GM12878 (cell line): Measurements from ENCODE around the gene TLNRD1. TPM values are rescaled to one million over a fixed set of nuclear protein-coding genes. Genes with fewer than 3 reads are reported as not detected.

ENCODE experiments used
- BHLHE40 ChIP-seq, 2 experiments: fragments of 450-650 bp in 1 of 2; IDR thresholded peaks; 2 replicates each; pipeline ENCODE4 v1.6.1; 2011 to 2017; ENCODE audit warnings: low read depth in 2 of 2, borderline replicate concordance in 1 of 2, improper control_type of control experiment in 1 of 2, low read length in 1 of 2, mild to moderate bottlenecking in 1 of 2
- CBFB ChIP-seq: IDR thresholded peaks from 2 replicates; pipeline ENCODE4 v1.6.1; 2016; ENCODE audit warnings: antibody characterized with exemption, low read depth
- DPF2 ChIP-seq: fragments of 450-650 bp; IDR thresholded peaks from 2 replicates; pipeline ENCODE4 v1.6.1; 2017; ENCODE audit warnings: mild to moderate bottlenecking
- E2F4 ChIP-seq: IDR thresholded peaks from 2 replicates; pipeline ENCODE4 v1.6.1; 2012; ENCODE audit warnings: low read depth, low read length, improper control_type of control experiment
- HCFC1 ChIP-seq: fragments of 150-350 bp; IDR thresholded peaks from 2 replicates; pipeline ENCODE4 v1.6.1; 2014; ENCODE audit warnings: low read length
- HDGF ChIP-seq: fragments of 450-650 bp; IDR thresholded peaks from 2 replicates; pipeline ENCODE4 v1.6.1; 2016; ENCODE audit warnings: antibody characterized with exemption
- IKZF1 ChIP-seq: fragments of 450-650 bp; conservative IDR thresholded peaks from 2 replicates; pipeline ENCODE4 v1.6.1; 2017; ENCODE audit warnings: antibody characterized with exemption, mild to moderate bottlenecking
- IRF3 ChIP-seq: fragments of 450-650 bp; IDR thresholded peaks from 2 replicates; pipeline ENCODE4 v1.6.1; 2014; ENCODE audit warnings: mild to moderate bottlenecking
- MXI1 ChIP-seq: fragments of 150-350 bp; IDR thresholded peaks from 2 replicates; pipeline ENCODE4 v1.6.1; 2011; ENCODE audit warnings: low read depth, mild to moderate bottlenecking, inconsistent platforms, low read length, improper control_type of control experiment
- NBN ChIP-seq: fragments of 450-650 bp; IDR thresholded peaks from 2 replicates; pipeline ENCODE4 v1.6.1; 2016
- NR2C1 ChIP-seq: fragments of 450-650 bp; IDR thresholded peaks from 2 replicates; pipeline ENCODE4 v1.6.1; 2017; ENCODE audit warnings: antibody characterized with exemption, mild to moderate bottlenecking, moderate library complexity
- PRDM15 ChIP-seq: fragments of 450-650 bp; formaldehyde crosslinking; IDR thresholded peaks from 2 replicates; pipeline ENCODE4 v1.4.0; 2020; ENCODE audit warnings: mild to moderate bottlenecking, moderate library complexity
- RAD51 ChIP-seq: fragments of 450-650 bp; IDR thresholded peaks from 2 replicates; pipeline ENCODE4 v1.6.1; 2016; ENCODE audit warnings: moderate library complexity, mild to moderate bottlenecking, inconsistent platforms
- RB1 ChIP-seq: fragments of 450-650 bp; formaldehyde crosslinking; IDR thresholded peaks from 2 replicates; pipeline ENCODE4 v1.6.1; 2017; ENCODE audit warnings: mild to moderate bottlenecking, borderline replicate concordance
- SRF ChIP-seq, 2 experiments: IDR thresholded peaks; 2 replicates each; pipeline ENCODE4 v1.6.1; 2011; ENCODE audit warnings: low read depth in 2 of 2, low read length in 2 of 2, mild to moderate bottlenecking in 1 of 2, moderate library complexity in 1 of 2
- SUZ12 ChIP-seq: fragments of 200-600 bp; sonication (generic); IDR thresholded peaks from one replicate; pipeline ENCODE4 v1.6.1; 2018; ENCODE audit warnings: antibody characterized with exemption, mild to moderate bottlenecking; ENCODE audit not compliant: unreplicated experiment
- TAF1 ChIP-seq: IDR thresholded peaks from 2 replicates; pipeline ENCODE4 v1.6.1; 2011; ENCODE audit warnings: mild to moderate bottlenecking, low read depth, low read length, borderline replicate concordance
- YY1 ChIP-seq: IDR thresholded peaks from 2 replicates; pipeline ENCODE4 v1.6.1; 2011; ENCODE audit warnings: low read depth, mild to moderate bottlenecking, low read length
- ZNF592 ChIP-seq: fragments of 450-650 bp; IDR thresholded peaks from 2 replicates; pipeline ENCODE4 v1.6.1; 2017; ENCODE audit warnings: mild to moderate bottlenecking, moderate library complexity
- polyA plus RNA-seq, 11 experiments: library from polyadenylated mRNA; depleted of rRNA in 4 of 11; unstranded in 6 of 11; stranded (reverse) in 5 of 11; fragments of >200 nt; fragmentation: Nextera tagmentation in 4 of 11; fragmentation: Illumina TruSeq in 1 of 11; extraction: Ambion mirVana in 4 of 11; extraction: Trizol in 1 of 11; gene quantifications; 1 replicate in 1 of 11; 2 replicates in 10 of 11; pipeline versions ENCODE4 v1.2.1 to v1.2.3, GENCODE V29; 2011 to 2016; ENCODE audit warnings: inconsistent platforms in 2 of 11, missing spikeins in 2 of 11, low read depth in 1 of 11
- total RNA-seq, 4 experiments: library from RNA; depleted of rRNA in 3 of 4; stranded (reverse); fragments of >200 nt in 3 of 4; fragmentation: Illumina TruSeq in 1 of 4; extraction: Trizol in 1 of 4; gene quantifications; 2 replicates each; pipeline versions ENCODE4 v1.2.1 to v1.2.3, GENCODE V29; 2013 to 2021

TLNRD1 gene
- total and polyA plus RNA-seq, 10 of the 15 experiments (the other 5 are each of a cell fraction or from before 2014, with no cell fraction given) = 2.5 to 44.8 (median 9.1) TPM

- TF ChIP-seq HDGF (0 out of 2 replicates have a peak, but pooled peaks have one; percentile 66), HCFC1 (peak; percentile 37; the same call in 1 of the 2 replicates), ZNF592 (no peak), RAD51 (no peak), CBFB (no peak; the same call in 1 of the 2 replicates), DPF2 (no peak), SRF (IDR thresholded peaks at IDR 0.05; ENCODE audit: low read depth in 2 of 2, low read length in 2 of 2) (0 out of 4 replicates have a peak, but pooled peaks of 1 of the 2 experiments have one; percentile 27), SUZ12 (no peak), IKZF1 (peak; percentile 64; the same call in 1 of the 2 replicates), IRF3 (0 out of 2 replicates have a peak, but pooled peaks have one; percentile 25), MXI1 (peak; percentile 54; the same call in 1 of the 2 replicates), RB1 (peak; percentile 63; the same call in 1 of the 2 replicates), BHLHE40 (IDR thresholded peaks at IDR 0.05; ENCODE audit: borderline replicate concordance in 1 of 2, low read depth in 2 of 2, low read length in 1 of 2) (peak in 1 of 2 experiments; percentile 45; a peak in 1 of 4 replicates), NR2C1 (0 out of 2 replicates have a peak, but pooled peaks have one; percentile 24), TAF1 (peak; percentile 84), YY1 (peak; percentile 98), PRDM15 (CRISPR knock-in tag) (no peak), E2F4 (peak; percentile 57; the same call in 1 of the 2 replicates), NBN (peak; percentile 74; the same call in 1 of the 2 replicates)
Measured at GRCh38 chr15:80989518-80990478, 10.9 kb upstream of the TLNRD1 start, which contains the start of gene MESD (continued).
